ENCODE measurements around the gene P4HB.

Gene P4HB

GRCh38 chr17:81817758-81818147 lies 42.6 kb downstream of the P4HB start:
- TF ChIP-seq CTCF (IDR thresholded peaks at IDR 0.05; ENCODE audit: low read depth, low read length, missing control alignments): no peak

DNA sequence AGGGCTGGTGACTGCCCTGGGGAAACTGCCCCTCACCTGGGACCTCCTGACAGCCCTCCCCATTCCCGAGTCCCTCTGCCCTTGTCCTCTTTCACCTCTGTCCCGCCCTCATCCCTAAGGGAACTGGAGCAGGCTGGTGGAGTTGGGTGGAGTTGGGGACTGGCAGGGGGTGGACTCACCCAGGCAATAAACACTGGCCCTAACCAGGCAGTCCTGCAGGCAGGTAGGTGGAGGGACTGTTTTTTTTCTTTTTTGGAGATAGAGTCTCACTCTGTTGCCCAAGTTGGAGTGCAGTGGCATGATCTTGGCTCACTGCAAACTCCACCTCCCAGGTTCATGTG lies 44.7 kb downstream of the P4HB start:
- no peak for TF ChIP-seq CTCF (IDR thresholded peaks at IDR 0.05; ENCODE audit: low read depth, low read length, missing control alignments)
- no peak for DNase-seq (ENCODE audit: low read depth)
- H3K4me3 ChIP-seq (ENCODE audit: low read depth, low read length): no peak overlapping the region

More at GRCh38 chr17:81817758-81818147, 42.6 kb downstream of the P4HB start:
- no peak for DNase-seq (ENCODE audit: low read depth)
- no peak overlapping the region for H3K4me3 ChIP-seq (ENCODE audit: low read depth, low read length)

GRCh38 chr17:81814748-81815645 lies 45.3 kb downstream of the P4HB start:
- no peak for TF ChIP-seq CTCF (IDR thresholded peaks at IDR 0.05; ENCODE audit: low read depth, low read length, missing control alignments)
- H3K4me3 ChIP-seq (ENCODE audit: low read depth, low read length): no peak overlapping the region
- DNase-seq (ENCODE audit: low read depth): no peak

GRCh38 chr17:81813861-81814683 lies 46.3 kb downstream of the P4HB start:
- no peak overlapping the region for H3K4me3 ChIP-seq (ENCODE audit: low read depth, low read length)
- TF ChIP-seq CTCF (IDR thresholded peaks at IDR 0.05; ENCODE audit: low read depth, low read length, missing control alignments): no peak
- no peak for DNase-seq (ENCODE audit: low read depth)

DNA sequence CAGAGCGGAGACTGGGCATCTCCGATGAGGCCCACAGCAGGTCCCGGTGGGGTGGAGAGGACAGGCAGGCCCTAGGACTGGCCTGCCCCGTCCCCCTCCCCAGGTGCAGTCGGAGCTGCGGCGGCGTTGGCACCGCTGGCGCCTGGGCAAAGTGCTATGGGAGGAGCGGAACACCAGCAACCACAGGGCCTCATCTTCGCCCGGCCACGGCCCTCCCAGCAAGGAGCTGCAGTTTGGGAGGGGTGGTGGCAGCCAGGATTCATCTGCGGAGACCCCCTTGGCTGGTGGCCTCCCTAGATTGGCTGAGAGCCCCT lies 47.0 kb downstream of the P4HB start:
- no peak for DNase-seq (ENCODE audit: low read depth)
- no peak overlapping the region for H3K4me3 ChIP-seq (ENCODE audit: low read depth, low read length)
- no peak for TF ChIP-seq CTCF (IDR thresholded peaks at IDR 0.05; ENCODE audit: low read depth, low read length, missing control alignments)

DNA sequence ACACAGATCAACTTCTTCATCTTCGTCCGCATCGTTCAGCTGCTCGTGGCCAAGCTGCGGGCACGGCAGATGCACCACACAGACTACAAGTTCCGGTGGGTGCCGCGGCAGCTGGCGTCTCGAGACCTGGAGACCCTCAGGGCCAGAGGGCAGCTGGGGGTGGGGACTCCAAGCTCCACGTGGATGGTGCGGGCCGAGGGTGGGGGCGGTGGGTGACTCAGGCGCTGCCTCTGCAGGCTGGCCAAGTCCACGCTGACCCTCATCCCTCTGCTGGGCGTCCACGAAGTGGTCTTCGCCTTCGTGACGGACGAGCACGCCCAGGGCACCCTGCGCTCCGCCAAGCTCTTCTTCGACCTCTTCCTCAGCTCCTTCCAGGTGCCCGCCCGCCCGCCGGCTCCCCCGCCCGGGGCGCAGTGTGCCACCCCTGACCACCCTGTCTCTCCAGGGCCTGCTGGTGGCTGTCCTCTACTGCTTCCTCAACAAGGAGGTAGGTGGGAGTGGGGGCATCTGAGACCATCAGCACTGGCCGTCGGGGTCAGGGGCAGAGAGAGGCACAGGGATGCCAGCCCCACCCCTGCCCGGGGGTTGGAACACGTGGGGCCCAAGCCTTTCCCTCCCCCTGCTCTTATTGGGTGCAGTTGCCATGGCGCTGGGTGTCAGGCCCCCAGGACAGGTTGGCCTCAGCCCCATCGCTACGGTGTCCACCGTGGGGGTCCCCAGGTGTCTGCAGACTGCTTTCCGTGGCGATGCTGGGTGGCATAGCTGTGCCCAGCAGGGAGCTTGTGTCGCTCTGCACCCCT lies 47.6 kb downstream of the P4HB start:
- no peak overlapping the region for H3K4me3 ChIP-seq (ENCODE audit: low read depth, low read length)
- TF ChIP-seq CTCF (IDR thresholded peaks at IDR 0.05; ENCODE audit: low read depth, low read length, missing control alignments): no peak
- no peak for DNase-seq (ENCODE audit: low read depth)

All from GM12864 (cell line).